Keratinocyte (primary cell): Measurements from ENCODE around the gene HSD17B2.

ENCODE experiments used
- CTCF ChIP-seq, 3 experiments: IDR thresholded peaks in 1 of 3; conservative IDR thresholded peaks in 1 of 3; optimal IDR thresholded peaks in 1 of 3; 2 replicates in 2 of 3; 3 replicates in 1 of 3; pipeline versions ENCODE3 to v1.5.1; 2011; ENCODE audit warnings: low read length in 3 of 3, mild to moderate bottlenecking in 3 of 3, moderate library complexity in 2 of 3, control low read depth in 1 of 3, inconsistent platforms in 1 of 3; ENCODE audit not compliant: insufficient read depth in 2 of 3; ENCODE audit errors: extremely low read depth in 1 of 3
- EZH2 ChIP-seq: IDR thresholded peaks from one replicate; pipeline ENCODE4 v1.6.1; 2012; ENCODE audit warnings: inconsistent platforms, mild to moderate bottlenecking, low read length, moderate library complexity

- TF ChIP-seq CTCF (optimal IDR thresholded peaks at IDR 0.05 in 1 of 3, IDR thresholded peaks at IDR 0.05 in 1 of 3, conservative IDR thresholded peaks at IDR 0.05 in 1 of 3; ENCODE audit: extremely low read depth in 1 of 3, insufficient read depth in 2 of 3, low read length in 3 of 3) (no peak), EZH2 (no peak)
Measured at GRCh38 chr16:82051656-82052055, 16.6 kb downstream of the HSD17B2 start.
